WTC11 (cell line): ENCODE results near the gene IL1RAPL1.

ENCODE experiments used
- ATF1 ChIP-seq: sonication (generic); formaldehyde crosslinking; IDR thresholded peaks from 2 replicates; pipeline ENCODE4 v1.8.1; 2023; ENCODE audit warnings: mild to moderate bottlenecking, moderate library complexity, missing genetic modification reagents
- JUN ChIP-seq: sonication (generic); formaldehyde crosslinking; IDR thresholded peaks from 2 replicates; pipeline ENCODE4 v1.8.0; 2023; ENCODE audit warnings: mild to moderate bottlenecking, missing genetic modification reagents
- NR3C1 ChIP-seq: sonication (generic); formaldehyde crosslinking; conservative IDR thresholded peaks from 2 replicates; pipeline ENCODE4 v1.8.1; 2023; ENCODE audit warnings: low read depth, mild to moderate bottlenecking, missing genetic modification reagents
- SMAD3 ChIP-seq: sonication (generic); formaldehyde crosslinking; IDR thresholded peaks from 2 replicates; pipeline ENCODE4 v1.8.0; 2022; ENCODE audit warnings: missing genetic modification reagents, mild to moderate bottlenecking, borderline replicate concordance
- TF ChIP-seq, protein P1 (sequence below): fragments of 200-600 bp; IDR thresholded peaks from 2 replicates; pipeline ENCODE4 v1.8.0; 2022; ENCODE audit warnings: antibody characterized with exemption

DNA sequence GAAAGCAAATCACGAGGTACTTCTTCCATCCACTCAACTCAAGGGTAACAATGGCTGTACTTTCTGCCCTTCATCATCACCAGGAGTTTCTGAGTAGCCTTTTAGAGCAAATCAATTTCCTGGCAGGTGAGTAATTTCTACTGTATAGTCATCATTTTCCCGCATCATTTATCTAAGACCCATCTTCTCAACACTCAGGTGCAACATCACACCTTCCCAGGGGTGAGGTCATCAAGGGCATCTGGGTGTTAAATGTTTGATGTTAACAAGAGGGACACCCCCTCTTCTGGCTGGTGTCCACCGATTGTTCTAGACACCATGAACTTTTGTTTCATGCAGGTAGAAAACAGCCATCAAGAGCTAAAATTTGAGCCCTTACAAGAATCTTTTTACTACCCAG is 1314.8 kb downstream of the IL1RAPL1 start:
- TF ChIP-seq JUN (CRISPR knock-in tag) (no peak), NR3C1 (CRISPR knock-in tag) (no peak), SMAD3 (CRISPR knock-in tag) (no peak), ATF1 (CRISPR knock-in tag) (no peak)
- TF ChIP-seq, protein P1, sequence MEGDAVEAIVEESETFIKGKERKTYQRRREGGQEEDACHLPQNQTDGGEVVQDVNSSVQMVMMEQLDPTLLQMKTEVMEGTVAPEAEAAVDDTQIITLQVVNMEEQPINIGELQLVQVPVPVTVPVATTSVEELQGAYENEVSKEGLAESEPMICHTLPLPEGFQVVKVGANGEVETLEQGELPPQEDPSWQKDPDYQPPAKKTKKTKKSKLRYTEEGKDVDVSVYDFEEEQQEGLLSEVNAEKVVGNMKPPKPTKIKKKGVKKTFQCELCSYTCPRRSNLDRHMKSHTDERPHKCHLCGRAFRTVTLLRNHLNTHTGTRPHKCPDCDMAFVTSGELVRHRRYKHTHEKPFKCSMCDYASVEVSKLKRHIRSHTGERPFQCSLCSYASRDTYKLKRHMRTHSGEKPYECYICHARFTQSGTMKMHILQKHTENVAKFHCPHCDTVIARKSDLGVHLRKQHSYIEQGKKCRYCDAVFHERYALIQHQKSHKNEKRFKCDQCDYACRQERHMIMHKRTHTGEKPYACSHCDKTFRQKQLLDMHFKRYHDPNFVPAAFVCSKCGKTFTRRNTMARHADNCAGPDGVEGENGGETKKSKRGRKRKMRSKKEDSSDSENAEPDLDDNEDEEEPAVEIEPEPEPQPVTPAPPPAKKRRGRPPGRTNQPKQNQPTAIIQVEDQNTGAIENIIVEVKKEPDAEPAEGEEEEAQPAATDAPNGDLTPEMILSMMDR = no peak
